ENCODE data around the gene MAP3K5.

DNA sequence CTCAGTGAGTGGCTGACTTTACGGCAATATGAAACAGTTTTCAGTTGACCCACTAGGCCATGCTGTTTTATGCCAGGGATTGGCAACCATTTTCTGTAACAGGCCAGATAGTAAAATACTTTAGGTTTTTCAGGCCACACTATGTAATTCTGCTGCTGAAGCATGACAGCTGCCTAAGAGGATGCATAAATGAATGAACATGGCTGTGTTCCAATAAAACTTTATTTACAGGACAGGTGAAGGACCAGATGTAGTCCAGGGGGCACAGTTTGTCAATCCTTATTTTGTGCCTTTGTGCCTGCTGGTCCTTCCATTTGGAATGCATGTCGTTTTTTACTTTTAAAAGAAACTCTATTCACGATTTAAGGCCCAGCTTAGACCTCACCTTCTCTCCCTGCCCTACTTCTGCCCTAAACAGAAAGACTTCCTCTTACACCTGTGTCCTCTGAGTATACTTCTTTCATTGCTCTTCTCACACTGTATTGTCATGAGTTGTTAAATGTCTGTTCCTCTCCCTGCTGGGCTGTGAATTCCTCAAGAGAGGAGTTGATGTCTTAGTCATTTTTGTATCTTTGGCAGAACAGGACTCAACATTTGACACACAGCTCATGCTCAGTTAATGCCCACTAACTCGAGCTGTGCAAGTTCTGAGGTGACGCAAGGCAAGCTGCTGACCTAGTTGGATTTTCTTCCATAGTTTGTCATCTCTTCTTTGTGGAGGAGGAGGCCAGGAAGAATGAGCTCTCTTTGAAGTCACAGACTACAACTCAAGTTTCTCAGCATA lies 152.0 kb downstream of the MAP3K5 start:
- TF ChIP-seq GATA2 (IDR thresholded peaks at IDR 0.05; ENCODE audit: insufficient read depth, insufficient read length, low read depth, low read length): no peak
- TF ChIP-seq POLR2A (IDR thresholded peaks at IDR 0.05; ENCODE audit: low read depth, low read length): no peak
- no peak for TF ChIP-seq CTCF (IDR thresholded peaks at IDR 0.05; ENCODE audit: extremely low read depth in 1 of 2, insufficient read depth in 1 of 2, low read depth in 1 of 2, low read length in 2 of 2)
- TF ChIP-seq POLR2AphosphoS5 (IDR thresholded peaks at IDR 0.05; ENCODE audit: insufficient read depth, low read depth, low read length): no peak
- TF ChIP-seq EZH2 (IDR thresholded peaks at IDR 0.05; ENCODE audit: borderline replicate concordance, low read depth, low read length, severe bottlenecking): no peak
- TF ChIP-seq MAX (IDR thresholded peaks at IDR 0.05; ENCODE audit: insufficient read depth, insufficient read length): no peak
- TF ChIP-seq JUN (IDR thresholded peaks at IDR 0.05; ENCODE audit: borderline replicate concordance, insufficient read depth, insufficient read length, low read depth): no peak

Data from endothelial cell of umbilical vein (primary cell).